Lower leg skin (tissue), 4 donors: ENCODE results near the gene ASTN1. TPM values are rescaled to one million over a fixed set of nuclear protein-coding genes. Genes with fewer than 3 reads are reported as not detected.

Source experiments
- DNase-seq, 2 donors: peaks; one replicate each; pipeline ENCODE4 v3.0.0-alpha.2; 2019; ENCODE audit warnings: low spot score in 2 of 2
- H3K4me3 ChIP-seq: fragments of 200-600 bp; sonication (generic); 2 replicates; pipeline ENCODE4 v1.5.1; 2017; ENCODE audit warnings: mild to moderate bottlenecking, low read depth; ENCODE audit not compliant: poor library complexity, severe bottlenecking
- CTCF ChIP-seq, 3 donors: fragments of 450-650 bp; IDR thresholded peaks; one replicate each; pipeline ENCODE4 v1.5.1; 2016; ENCODE audit warnings: antibody characterized with exemption in 3 of 3, mild to moderate bottlenecking in 3 of 3, moderate library complexity in 2 of 3
- POLR2A ChIP-seq, 2 donors: fragments of 450-650 bp; IDR thresholded peaks; one replicate each; pipeline ENCODE4 v1.6.1; 2016 to 2017; ENCODE audit warnings: antibody characterized with exemption in 2 of 2, mild to moderate bottlenecking in 1 of 2, moderate library complexity in 1 of 2
- WGBS, 2 donors: methylation state at CpG; one replicate each; pipeline ENCODE4 v1.1.5; 2018; 5-methylcytosine and 5-hydroxymethylcytosine counted together
- intact Hi-C: fragments of 100-400 bp; cut with DNase I; formaldehyde crosslinking; loops from one replicate; pipeline ENCODE4 v1.15.0; 2023; ENCODE audit warnings: low total_unique reads
- total RNA-seq, 4 donors: library from RNA; depleted of rRNA; stranded (reverse); fragments of >200 nt; gene quantifications; one replicate each; pipeline ENCODE4 v1.1.0, GENCODE V29; 2016

Gene ASTN1
- total RNA-seq, 4 donors from 2014 or later = 0.10 to 0.26 TPM; not detected in 2

GRCh38 chr1:176939993-176940392, 224.5 kb downstream of the ASTN1 start:
- TF ChIP-seq POLR2A (IDR thresholded peaks at IDR 0.05) (no peak), CTCF (IDR thresholded peaks at IDR 0.05) (no peak)
- WGBS, 2 donors = 67 to 77% methylated on average over 2 of the region's 2 CpGs
- no peak for DNase-seq
- H3K4me3 ChIP-seq = no peak overlapping the region
- intact Hi-C loops = no loop called here

GRCh38 chr1:176938375-176938774, 226.1 kb downstream of the ASTN1 start:
- intact Hi-C loops = no loop called here
- no peak for DNase-seq

GRCh38 chr1:176934370-176934769, 230.1 kb downstream of the ASTN1 start:
- 83 to 97% methylated on average over 4 of the region's 4 CpGs for WGBS, 2 donors
- no peak overlapping the region for H3K4me3 ChIP-seq
- intact Hi-C loops = no loop called here
- no peak for TF ChIP-seq CTCF (IDR thresholded peaks at IDR 0.05)
- no peak for TF ChIP-seq POLR2A (IDR thresholded peaks at IDR 0.05)
- DNase-seq = no peak

More at GRCh38 chr1:176938375-176938774, 226.1 kb downstream of the ASTN1 start:
- 95 to 100% methylated on average over 1 of the region's 1 CpG for WGBS, 2 donors
- TF ChIP-seq POLR2A (IDR thresholded peaks at IDR 0.05) = no peak
- no peak for TF ChIP-seq CTCF (IDR thresholded peaks at IDR 0.05)
- H3K4me3 ChIP-seq = no peak overlapping the region

GRCh38 chr1:176932114-176933104, 232.1 kb downstream of the ASTN1 start:
- DNase-seq = no peak
- TF ChIP-seq CTCF (IDR thresholded peaks at IDR 0.05) (no peak), POLR2A (IDR thresholded peaks at IDR 0.05) (no peak)
- H3K4me3 ChIP-seq = no peak overlapping the region
- intact Hi-C loops = no loop called here
- WGBS, 2 donors = 76 to 80% methylated on average over 7 of the region's 7 CpGs

GRCh38 chr1:176931526-176931925, 233.0 kb downstream of the ASTN1 start:
- TF ChIP-seq CTCF (IDR thresholded peaks at IDR 0.05) (no peak), POLR2A (IDR thresholded peaks at IDR 0.05) (no peak)
- intact Hi-C loops = no loop called here
- no peak overlapping the region for H3K4me3 ChIP-seq
- DNase-seq = no peak
- 94 to 96% methylated on average over 1 of the region's 1 CpG for WGBS, 2 donors
